ENCODE data around the gene RIPOR3. TPM values are rescaled to one million over a fixed set of nuclear protein-coding genes. Genes with fewer than 3 reads are reported as not detected.

RIPOR3 gene
- total and polyA plus RNA-seq, 9 of the 15 experiments (the other 6 are each of a cell fraction or from before 2014, with no cell fraction given), result 3.3 to 62.7 (median 21.4) TPM

- peak; percentile 21; the same call in 1 of the 2 replicates for TF ChIP-seq ZNF407 (IDR thresholded peaks at IDR 0.05; ENCODE audit: low read depth)
- TF ChIP-seq SRSF9 (IDR thresholded peaks at IDR 0.05; ENCODE audit: borderline replicate concordance, low read depth, low read length), result no peak
- no peak for TF ChIP-seq CUX1 (CRISPR knock-in tag; IDR thresholded peaks at IDR 0.05)
- TF ChIP-seq CREB5 (CRISPR knock-in tag; IDR thresholded peaks at IDR 0.05), result no peak
- TF ChIP-seq HDGF (IDR thresholded peaks at IDR 0.05), result no peak; the same call in 1 of the 2 replicates
- no peak for TF ChIP-seq E2F5 (CRISPR knock-in tag; IDR thresholded peaks at IDR 0.05)
- TF ChIP-seq CHD1 (IDR thresholded peaks at IDR 0.05; ENCODE audit: low read length), result no peak
- no peak for TF ChIP-seq TBP (optimal IDR thresholded peaks at IDR 0.05; ENCODE audit: low read depth, low read length)
- TF ChIP-seq VEZF1 (CRISPR knock-in tag; IDR thresholded peaks at IDR 0.05), result no peak
- no peak for TF ChIP-seq CBX1 (IDR thresholded peaks at IDR 0.05; ENCODE audit: low read depth)
- TF ChIP-seq POLR2AphosphoS2 (IDR thresholded peaks at IDR 0.05; ENCODE audit: low read length), result no peak
Observed at GRCh38 chr20:50558483-50558925, 132.8 kb downstream of the RIPOR3 start (continued).

Measured in K562 (cell line).